H9 (cell line): ENCODE measurements around the gene HTR1E. TPM values are rescaled to one million over a fixed set of nuclear protein-coding genes. Genes with fewer than 3 reads are reported as not detected.
A peak's percentile ranks its signal among the peaks of the same experiment; 100 is the strongest.
"Not testable (repeated sequence)": the region's sequence is repeated elsewhere in the genome, so short reads cannot be mapped to it uniquely, and the experiment has no call there.

Experiments used
- DNase-seq: peaks from one replicate; pipeline ENCODE4 v3.0.0-alpha.2; 2017
- H2AFZ ChIP-seq: one replicate; pipeline ENCODE4 v1.6.1; 2013; ENCODE audit warnings: mild to moderate bottlenecking, low read length, control low read depth, moderate library complexity
- H2AK5ac ChIP-seq: 2 replicates; pipeline ENCODE4 v1.6.1; 2013; ENCODE audit warnings: low read length, control low read depth, mixed read lengths; ENCODE audit not compliant: insufficient read length
- H2BK120ac ChIP-seq: one replicate; pipeline ENCODE4 v1.6.1; 2013; ENCODE audit warnings: low read depth, mild to moderate bottlenecking, low read length, control low read depth, inconsistent platforms; ENCODE audit not compliant: poor library complexity, severe bottlenecking
- H2BK12ac ChIP-seq: 2 replicates; pipeline ENCODE4 v1.6.1; 2013; ENCODE audit warnings: low read length, control low read depth, mixed read lengths, low read depth; ENCODE audit not compliant: insufficient read length
- H2BK15ac ChIP-seq: 2 replicates; pipeline ENCODE4 v1.6.1; 2013; ENCODE audit warnings: low read depth, low read length, control low read depth
- H2BK20ac ChIP-seq: one replicate; pipeline ENCODE4 v1.6.1; 2013; ENCODE audit warnings: low read depth, mild to moderate bottlenecking, low read length, control low read depth, inconsistent platforms; ENCODE audit not compliant: poor library complexity, severe bottlenecking
- H2BK5ac ChIP-seq: 2 replicates; pipeline ENCODE4 v1.6.1; 2013; ENCODE audit warnings: low read length, control low read depth, mixed read lengths; ENCODE audit not compliant: insufficient read length
- H3K14ac ChIP-seq: 2 replicates; pipeline ENCODE4 v1.6.1; 2013; ENCODE audit warnings: low read length, control low read depth; ENCODE audit not compliant: insufficient read depth
- H3K18ac ChIP-seq: 2 replicates; pipeline ENCODE4 v1.6.1; 2013; ENCODE audit warnings: low read depth, mild to moderate bottlenecking, mixed read lengths, low read length, control low read depth; ENCODE audit not compliant: insufficient read length
- H3K23ac ChIP-seq: 2 replicates; pipeline ENCODE4 v1.6.1; 2013; ENCODE audit warnings: low read length, control low read depth, mixed read lengths, low read depth; ENCODE audit not compliant: insufficient read length
- H3K23me2 ChIP-seq: 2 replicates; pipeline ENCODE4 v1.6.1; 2013; ENCODE audit warnings: low read depth, mild to moderate bottlenecking, mixed read lengths, low read length, control low read depth; ENCODE audit not compliant: insufficient read length, poor library complexity, severe bottlenecking
- H3K27ac ChIP-seq: 2 replicates; pipeline ENCODE4 v1.5.1; 2013; ENCODE audit warnings: low read length, control low read depth, mixed read lengths, low read depth; ENCODE audit not compliant: insufficient read length
- H3K27me3 ChIP-seq: 2 replicates; pipeline ENCODE4 v1.6.1; 2013; ENCODE audit warnings: low read length, control low read depth, inconsistent platforms; ENCODE audit not compliant: insufficient read depth
- H3K4ac ChIP-seq: 2 replicates; pipeline ENCODE4 v1.6.1; 2013; ENCODE audit warnings: low read depth, mild to moderate bottlenecking, control low read depth, inconsistent platforms, low read length, moderate library complexity
- H3K4me1 ChIP-seq: 2 replicates; pipeline ENCODE4 v1.6.1; 2013; ENCODE audit warnings: low read length, control low read depth, inconsistent platforms; ENCODE audit not compliant: insufficient read depth
- H3K4me2 ChIP-seq: 2 replicates; pipeline ENCODE4 v1.6.1; 2013; ENCODE audit warnings: low read length, control low read depth, mixed read lengths; ENCODE audit not compliant: insufficient read length, insufficient read depth
- H3K56ac ChIP-seq: 2 replicates; pipeline ENCODE4 v1.6.1; 2013; ENCODE audit warnings: low read depth, mild to moderate bottlenecking, mixed read lengths, low read length, control low read depth; ENCODE audit not compliant: insufficient read length
- H3K79me1 ChIP-seq: 2 replicates; pipeline ENCODE4 v1.6.1; 2013; ENCODE audit warnings: low read depth, mild to moderate bottlenecking, moderate library complexity, low read length, control low read depth, inconsistent platforms; ENCODE audit not compliant: insufficient read depth, poor library complexity, severe bottlenecking
- H3K79me2 ChIP-seq: 2 replicates; pipeline ENCODE4 v1.6.1; 2013; ENCODE audit warnings: low read length, control low read depth, inconsistent platforms; ENCODE audit not compliant: insufficient read depth
- H3K9ac ChIP-seq: 2 replicates; pipeline ENCODE4 v1.6.1; 2013; ENCODE audit warnings: low read length, control low read depth, mixed read lengths; ENCODE audit not compliant: insufficient read length; ENCODE audit errors: extremely low read depth
- H3K9me3 ChIP-seq: one replicate; pipeline ENCODE4 v1.6.1; 2013; ENCODE audit warnings: low read depth, low read length, inconsistent platforms; ENCODE audit not compliant: control insufficient read depth
- H3T11ph ChIP-seq: one replicate; pipeline ENCODE4 v1.6.1; 2013; ENCODE audit warnings: mild to moderate bottlenecking, low read length, control low read depth, inconsistent platforms
- H4K20me1 ChIP-seq: one replicate; pipeline ENCODE4 v1.6.1; 2013; ENCODE audit not compliant: control insufficient read depth, insufficient read length, insufficient read depth
- H4K5ac ChIP-seq: 2 replicates; pipeline ENCODE4 v1.6.1; 2013; ENCODE audit warnings: low read depth, mild to moderate bottlenecking, mixed read lengths, low read length, control low read depth; ENCODE audit not compliant: insufficient read length
- H4K8ac ChIP-seq: replicated peaks from 2 replicates; pipeline ENCODE4 v1.6.1; 2013; ENCODE audit warnings: low read length, control low read depth, mixed read lengths, low read depth; ENCODE audit not compliant: insufficient read length
- H4K91ac ChIP-seq: 2 replicates; pipeline ENCODE4 v1.6.1; 2013; ENCODE audit warnings: low read depth, mild to moderate bottlenecking, moderate library complexity, mixed read lengths, low read length, control low read depth; ENCODE audit not compliant: insufficient read length
- H3K27ac Mint-ChIP-seq, 3 experiments: 2 replicates in 2 of 3; 3 replicates in 1 of 3; pipeline ENCODE4 v1.8.0; 2020 to 2021; ENCODE audit warnings: mixed read lengths in 3 of 3, mild to moderate bottlenecking in 1 of 3, moderate library complexity in 1 of 3
- H3K27me3 Mint-ChIP-seq: 2 replicates; pipeline ENCODE4 v1.8.0; 2021; ENCODE audit warnings: low read depth, mild to moderate bottlenecking, moderate library complexity, mixed read lengths
- H3K36me3 Mint-ChIP-seq, 3 experiments: 2 replicates in 2 of 3; 3 replicates in 1 of 3; pipeline ENCODE4 v1.8.0; 2020 to 2021; ENCODE audit warnings: low read depth in 3 of 3, mixed read lengths in 3 of 3; ENCODE audit not compliant: insufficient read depth in 1 of 3
- H3K4me1 Mint-ChIP-seq, 2 experiments: 2 replicates each; pipeline ENCODE4 v1.8.0; 2020; ENCODE audit warnings: mixed read lengths in 2 of 2
- H3K4me3 Mint-ChIP-seq, 2 experiments: 2 replicates in 1 of 2; 3 replicates in 1 of 2; pipeline ENCODE4 v1.8.0; 2020 to 2021; ENCODE audit warnings: mild to moderate bottlenecking in 2 of 2, mixed read lengths in 2 of 2, moderate library complexity in 1 of 2
- H3K9me3 Mint-ChIP-seq, 2 experiments: 2 replicates in 1 of 2; 3 replicates in 1 of 2; pipeline ENCODE4 v1.8.0; 2020; ENCODE audit warnings: mild to moderate bottlenecking in 2 of 2, mixed read lengths in 2 of 2, moderate library complexity in 1 of 2
- WGBS: extraction: QIAGEN DNeasy Blood & Tissue Kit; methylation state at CpG from one replicate; pipeline ENCODE4 v1.1.7; 2013; ENCODE audit warnings: missing lambda C conversion rate, low lambda C conversion rate, mixed read lengths; ENCODE audit not compliant: insufficient read length; ENCODE audit errors: extremely low coverage; 5-methylcytosine and 5-hydroxymethylcytosine counted together
- total RNA-seq: library from RNA; stranded (reverse); gene quantifications from 2 replicates; pipeline ENCODE4 v1.2.1, GENCODE V29; 2021
- TF ChIP-seq, protein P1 (sequence below): fragments of 200-600 bp; sonication (generic); conservative IDR thresholded peaks from 3 replicates; pipeline ENCODE4 v1.8.0; 2021; ENCODE audit warnings: antibody characterized with exemption, mild to moderate bottlenecking

The HTR1E gene
- total RNA-seq, 1 experiment from 2014 or later, result not detected

DNA sequence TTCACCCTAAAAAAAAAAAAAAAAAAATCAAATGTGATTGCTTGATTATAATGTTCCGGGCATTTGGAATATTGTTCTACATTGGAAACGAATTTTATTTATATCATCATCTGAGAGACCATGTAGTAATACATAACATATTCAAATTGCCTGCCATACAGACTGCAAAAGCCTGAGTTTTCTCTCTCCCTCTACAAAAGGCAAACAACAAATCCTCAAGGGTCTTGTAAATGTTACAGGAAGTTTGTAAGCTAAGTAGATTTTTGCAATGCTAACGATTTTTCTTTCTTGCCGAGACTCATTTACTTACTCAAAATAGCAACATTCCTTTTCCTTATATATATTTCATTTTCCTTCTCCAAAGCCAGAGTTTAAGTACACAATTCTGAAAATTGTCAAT is 49.0 kb upstream of the HTR1E start:
- H2BK15ac ChIP-seq, result no peak overlapping the region
- H4K91ac ChIP-seq, result no peak overlapping the region
- H3K79me1 ChIP-seq, result no peaks in the 10 kb centered on the region
- H2AFZ ChIP-seq, result no peak overlapping the region
- no peak overlapping the region for H3K14ac ChIP-seq
- peaks cover 0 to 6% (median 2%) of the 10 kb centered on the region in 3 experiments; a peak in 1 of 7 replicates for H3K36me3 Mint-ChIP-seq
- H2AK5ac ChIP-seq, result no peak overlapping the region
- TF ChIP-seq, protein P1, sequence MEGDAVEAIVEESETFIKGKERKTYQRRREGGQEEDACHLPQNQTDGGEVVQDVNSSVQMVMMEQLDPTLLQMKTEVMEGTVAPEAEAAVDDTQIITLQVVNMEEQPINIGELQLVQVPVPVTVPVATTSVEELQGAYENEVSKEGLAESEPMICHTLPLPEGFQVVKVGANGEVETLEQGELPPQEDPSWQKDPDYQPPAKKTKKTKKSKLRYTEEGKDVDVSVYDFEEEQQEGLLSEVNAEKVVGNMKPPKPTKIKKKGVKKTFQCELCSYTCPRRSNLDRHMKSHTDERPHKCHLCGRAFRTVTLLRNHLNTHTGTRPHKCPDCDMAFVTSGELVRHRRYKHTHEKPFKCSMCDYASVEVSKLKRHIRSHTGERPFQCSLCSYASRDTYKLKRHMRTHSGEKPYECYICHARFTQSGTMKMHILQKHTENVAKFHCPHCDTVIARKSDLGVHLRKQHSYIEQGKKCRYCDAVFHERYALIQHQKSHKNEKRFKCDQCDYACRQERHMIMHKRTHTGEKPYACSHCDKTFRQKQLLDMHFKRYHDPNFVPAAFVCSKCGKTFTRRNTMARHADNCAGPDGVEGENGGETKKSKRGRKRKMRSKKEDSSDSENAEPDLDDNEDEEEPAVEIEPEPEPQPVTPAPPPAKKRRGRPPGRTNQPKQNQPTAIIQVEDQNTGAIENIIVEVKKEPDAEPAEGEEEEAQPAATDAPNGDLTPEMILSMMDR, result no peak
- no peak overlapping the region for H3K18ac ChIP-seq
- H3K9me3 ChIP-seq, result no peaks in the 10 kb centered on the region
- H4K8ac ChIP-seq, result no peak overlapping the region
- H3K56ac ChIP-seq, result no peak overlapping the region
- H3K27ac Mint-ChIP-seq, result peak overlapping the region; percentile 37 to 76 (median 66); a peak in 5 of 7 replicates
- H3K23me2 ChIP-seq, result no peaks in the 10 kb centered on the region
- H3K4me1 Mint-ChIP-seq, result peaks cover 17 to 18% of the 10 kb centered on the region in 2 experiments
- H3K4ac ChIP-seq, result no peak overlapping the region
- WGBS, result no CpG with 5 or more reads among the region's 4 CpGs
- H2BK20ac ChIP-seq, result no peak overlapping the region
- H3K23ac ChIP-seq, result no peak overlapping the region
- no peak overlapping the region for H3K27ac ChIP-seq
- no peak overlapping the region for H3K9ac ChIP-seq
- H2BK5ac ChIP-seq, result no peak overlapping the region
- no peak overlapping the region for H3K4me2 ChIP-seq
- no peaks in the 10 kb centered on the region; the same call in 1 of the 2 replicates for H3K27me3 Mint-ChIP-seq
- no peak overlapping the region for H3K4me3 Mint-ChIP-seq
- no peaks in the 10 kb centered on the region for H4K20me1 ChIP-seq
- no peak overlapping the region for H2BK12ac ChIP-seq
- H2BK120ac ChIP-seq, result no peak overlapping the region
- H3K79me2 ChIP-seq, result no peaks in the 10 kb centered on the region
- H3T11ph ChIP-seq, result no peak overlapping the region
- H3K4me1 ChIP-seq, result peaks cover 3% of the 10 kb centered on the region
- no peak overlapping the region for H4K5ac ChIP-seq
- peaks cover 9 to 17% of the 10 kb centered on the region in 2 experiments for H3K9me3 Mint-ChIP-seq
- no peaks in the 10 kb centered on the region for H3K27me3 ChIP-seq
- no peak for DNase-seq

GRCh38 chr6:86897265-86897664 is 40.1 kb upstream of the HTR1E start:
- DNase-seq, H3K14ac ChIP-seq, H4K91ac ChIP-seq, H3K9ac ChIP-seq, H3K36me3 Mint-ChIP-seq, H3K23ac ChIP-seq, H3K23me2 ChIP-seq, H2AK5ac ChIP-seq, H2BK20ac ChIP-seq, H3K4me1 ChIP-seq, H2BK5ac ChIP-seq, H2BK120ac ChIP-seq, H3T11ph ChIP-seq, H3K56ac ChIP-seq, H4K8ac ChIP-seq, H3K9me3 ChIP-seq, H3K79me2 ChIP-seq, H3K27ac ChIP-seq, H4K20me1 ChIP-seq, H3K79me1 ChIP-seq, H3K27me3 ChIP-seq, H3K18ac ChIP-seq, H3K27ac Mint-ChIP-seq, H3K4me2 ChIP-seq, H3K9me3 Mint-ChIP-seq, H2AFZ ChIP-seq, H3K4ac ChIP-seq, H2BK12ac ChIP-seq, H2BK15ac ChIP-seq, H4K5ac ChIP-seq: not testable (repeated sequence)
- peak overlapping the region; percentile 62 to 76 for H3K4me3 Mint-ChIP-seq
- WGBS, result no CpG with 5 or more reads among the region's 8 CpGs
- H3K4me1 Mint-ChIP-seq, result peaks cover 19 to 25% of the 10 kb centered on the region in 2 experiments
- peaks cover 38% of the 10 kb centered on the region for H3K27me3 Mint-ChIP-seq
